H54 (cell line): ENCODE data around the gene WDFY4.

Source experiments
- DNase-seq: peaks from one replicate; pipeline ENCODE4 v3.0.0; 2011; ENCODE audit warnings: low spot score, mixed read lengths; ENCODE audit not compliant: insufficient read length
- FAIRE-seq: peaks from 3 replicates; lab custom pipeline; 2011; peaks lifted over from hg19 to GRCh38; lab: Jason Lieb, UNC
- POLR2A ChIP-seq: IDR thresholded peaks from 2 replicates; pipeline ENCODE4 v1.6.1; 2011; ENCODE audit warnings: low read depth, mild to moderate bottlenecking, low read length

Gene WDFY4

DNA sequence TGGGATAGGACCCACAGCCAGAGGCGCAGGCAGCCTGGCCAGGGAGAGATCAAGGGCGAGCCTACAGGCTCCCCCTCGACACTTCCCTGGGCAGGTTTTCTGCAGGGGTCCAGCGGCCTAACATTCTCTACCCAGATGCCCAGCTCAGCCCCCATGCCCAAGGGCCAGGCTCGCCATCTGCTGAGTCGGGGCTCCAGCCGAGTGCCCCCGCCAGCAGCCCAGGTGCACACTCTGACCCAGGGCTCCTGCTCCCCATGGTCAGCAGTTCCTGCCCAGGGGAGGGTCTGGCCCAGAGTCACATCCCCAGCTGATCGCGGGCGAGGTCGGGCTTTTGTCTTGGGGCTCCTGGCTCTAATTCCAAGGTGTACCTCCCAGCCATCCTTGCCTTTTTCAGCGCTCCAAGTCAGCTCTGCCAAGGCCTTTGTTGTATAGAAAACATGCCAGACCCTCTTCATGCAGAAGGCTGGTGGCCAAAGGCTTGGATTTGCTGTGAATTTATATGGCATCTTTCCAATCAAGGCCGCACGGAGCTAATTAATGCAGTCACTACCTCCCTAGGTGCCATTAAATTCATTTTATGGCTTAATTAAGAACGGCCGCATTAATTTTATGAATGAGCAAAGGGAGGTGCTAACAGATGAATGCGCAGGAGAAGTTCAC lies 134.3 kb downstream of the WDFY4 start:
- FAIRE-seq (no peak), DNase-seq (no peak)
- TF ChIP-seq POLR2A: no peak

DNA sequence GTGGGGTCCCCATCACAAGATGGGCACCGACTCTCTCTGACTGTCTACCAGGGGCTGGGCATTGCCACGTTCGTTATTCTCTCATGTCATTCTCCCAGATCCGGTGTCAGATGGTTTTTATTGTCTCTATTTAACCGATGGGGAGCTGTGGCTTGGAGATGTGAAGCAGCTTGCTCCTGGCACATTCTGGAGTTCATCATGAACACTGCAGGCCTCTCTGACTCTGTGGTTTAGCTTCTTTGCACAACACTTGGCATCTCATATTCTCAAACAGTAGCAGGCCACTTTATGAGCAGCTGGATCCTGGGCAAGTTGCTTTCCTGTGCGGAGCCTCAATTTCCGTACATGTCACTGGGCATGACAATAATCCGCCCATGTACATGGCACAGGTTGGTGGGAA lies 135.1 kb downstream of the WDFY4 start:
- TF ChIP-seq POLR2A: no peak
- FAIRE-seq (no peak), DNase-seq (no peak)

DNA sequence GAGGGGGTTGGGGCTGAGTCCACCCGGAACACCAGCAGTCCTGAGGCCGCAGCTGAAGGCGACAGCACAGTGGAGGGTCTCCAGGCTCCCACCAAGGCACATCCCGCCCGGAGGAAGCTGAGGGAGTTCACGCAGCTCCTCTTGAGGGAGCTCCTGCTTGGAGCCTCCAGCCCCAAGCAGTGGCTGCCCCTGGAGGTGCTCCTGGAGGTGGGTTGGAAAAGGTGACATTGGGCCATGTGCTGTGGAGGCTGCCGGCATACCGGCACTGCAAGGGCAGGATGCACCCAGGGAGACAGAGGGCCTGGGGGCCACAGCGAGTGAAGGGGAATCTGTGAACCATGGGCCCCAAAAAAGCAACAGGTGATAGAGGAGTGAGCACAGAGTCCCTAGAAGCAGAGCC lies 135.6 kb downstream of the WDFY4 start:
- DNase-seq (no peak), FAIRE-seq (no peak)
- TF ChIP-seq POLR2A: no peak

DNA sequence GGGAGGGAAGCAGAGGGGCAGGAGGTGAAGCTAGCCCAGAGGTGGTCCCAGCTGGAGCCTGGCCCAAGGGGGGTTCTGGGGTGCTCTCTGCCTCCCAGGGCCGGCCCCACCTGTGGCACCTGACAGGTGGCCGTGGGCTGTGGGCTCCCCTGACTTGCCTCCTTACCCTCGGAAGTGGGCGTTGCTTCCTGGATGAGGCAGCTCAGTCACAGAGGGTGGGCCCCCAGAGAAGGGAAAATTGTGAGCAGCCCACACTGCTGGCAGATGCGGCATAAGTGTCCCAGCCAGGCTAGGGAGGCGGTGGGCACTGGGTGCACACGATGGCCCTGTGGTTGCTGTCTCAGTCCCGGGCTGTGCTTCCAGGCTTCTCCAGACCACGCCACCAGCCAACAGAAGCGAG lies 136.0 kb downstream of the WDFY4 start:
- FAIRE-seq: no peak
- no peak for TF ChIP-seq POLR2A
- no peak for DNase-seq

DNA sequence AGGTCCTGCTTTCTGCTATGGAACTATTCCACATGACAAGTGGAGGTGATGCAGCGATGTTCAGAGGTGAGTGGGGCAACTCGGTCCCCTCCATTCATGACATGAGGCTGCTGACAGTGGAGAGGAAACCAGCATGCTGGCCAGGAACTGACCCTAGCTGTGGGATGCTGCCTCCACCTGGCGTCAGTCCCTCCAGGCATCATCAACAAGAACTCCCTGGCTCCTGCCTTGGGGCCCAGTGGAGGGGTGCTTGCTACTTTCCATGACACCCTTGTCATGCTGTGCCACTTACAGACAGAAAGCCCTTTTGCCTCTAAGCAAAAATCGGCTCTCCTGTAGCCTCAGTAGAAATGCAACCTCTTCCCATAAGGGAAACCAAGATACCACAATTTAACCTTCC lies 136.4 kb downstream of the WDFY4 start:
- DNase-seq (no peak), FAIRE-seq (no peak)
- no peak for TF ChIP-seq POLR2A

DNA sequence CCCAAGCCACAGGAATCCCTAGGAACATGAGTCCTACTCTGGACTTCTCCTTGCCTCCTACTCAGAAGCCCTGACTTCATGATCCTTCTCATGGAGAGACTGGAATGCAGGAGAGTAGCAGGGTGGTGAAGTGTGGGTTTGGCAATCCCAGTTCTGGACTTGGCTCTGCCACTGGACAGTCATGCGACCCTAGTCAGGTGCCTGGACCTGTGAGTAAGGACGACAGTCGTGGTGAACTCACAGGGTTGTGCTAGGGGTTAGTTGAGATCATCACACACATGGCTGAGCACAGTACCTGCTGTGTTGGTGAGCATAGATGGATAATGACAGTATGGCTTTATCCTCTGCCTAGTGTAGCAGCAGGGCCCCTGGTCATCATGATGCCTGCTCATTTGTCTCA lies 137.0 kb downstream of the WDFY4 start:
- FAIRE-seq (no peak), DNase-seq (no peak)
- no peak for TF ChIP-seq POLR2A

DNA sequence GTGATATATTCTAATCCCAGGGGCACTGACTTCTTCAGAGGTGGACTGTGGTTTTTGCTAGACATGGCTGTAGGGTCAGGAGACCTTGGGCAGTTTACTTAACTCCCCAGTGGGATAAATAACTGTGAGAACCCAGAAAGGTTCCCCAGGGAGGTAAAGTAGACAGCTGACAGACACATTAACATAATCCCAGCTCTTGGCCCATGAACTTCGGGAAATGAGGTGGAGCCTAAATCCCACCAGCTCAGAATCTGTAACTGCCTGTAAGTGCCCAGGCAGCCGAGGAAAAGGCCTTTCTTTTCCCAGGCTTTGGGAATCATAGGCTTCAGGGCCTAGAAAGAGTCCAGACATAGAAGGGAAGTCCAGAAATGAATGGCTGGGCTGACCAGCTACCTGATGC lies 149.0 kb downstream of the WDFY4 start:
- no peak for FAIRE-seq
- TF ChIP-seq POLR2A: no peak
- no peak for DNase-seq

DNA sequence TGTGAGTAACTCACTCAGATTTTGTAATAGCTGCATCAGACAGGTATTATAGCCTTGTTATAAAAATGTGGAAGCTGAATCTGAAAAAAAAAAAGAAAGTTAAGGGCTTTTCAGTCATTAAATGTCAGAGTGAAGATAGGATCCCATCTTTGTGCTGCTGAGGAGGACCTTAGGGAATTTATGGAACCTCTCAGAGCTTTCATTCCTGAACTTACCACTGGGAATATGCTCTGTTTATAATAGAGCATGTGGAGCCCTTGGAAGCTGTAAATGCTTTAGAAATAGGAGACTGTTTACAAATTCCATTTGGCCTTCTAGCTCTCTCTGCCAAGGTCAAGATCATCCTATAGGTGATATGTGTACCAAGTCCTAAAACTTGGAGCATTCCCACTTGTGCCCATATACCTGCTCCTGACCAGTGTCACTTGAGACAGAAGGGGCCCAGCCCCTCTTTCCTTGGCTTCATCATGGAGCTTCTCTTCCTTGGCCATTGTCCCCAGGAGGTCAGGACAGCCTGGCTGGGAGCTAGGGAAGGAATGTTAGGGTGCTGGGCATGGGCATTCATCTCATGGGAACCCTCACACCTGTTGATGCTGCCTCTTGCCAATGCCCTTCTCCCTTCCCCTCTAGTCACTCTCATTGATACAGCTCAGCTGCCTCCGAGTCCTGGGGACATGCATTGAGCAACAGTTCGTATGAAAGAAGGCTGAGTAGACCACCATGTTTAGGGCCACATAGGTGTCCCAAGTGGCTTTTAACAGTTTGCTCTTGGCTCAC lies 149.7 kb downstream of the WDFY4 start:
- TF ChIP-seq POLR2A: no peak
- no peak for FAIRE-seq

DNA sequence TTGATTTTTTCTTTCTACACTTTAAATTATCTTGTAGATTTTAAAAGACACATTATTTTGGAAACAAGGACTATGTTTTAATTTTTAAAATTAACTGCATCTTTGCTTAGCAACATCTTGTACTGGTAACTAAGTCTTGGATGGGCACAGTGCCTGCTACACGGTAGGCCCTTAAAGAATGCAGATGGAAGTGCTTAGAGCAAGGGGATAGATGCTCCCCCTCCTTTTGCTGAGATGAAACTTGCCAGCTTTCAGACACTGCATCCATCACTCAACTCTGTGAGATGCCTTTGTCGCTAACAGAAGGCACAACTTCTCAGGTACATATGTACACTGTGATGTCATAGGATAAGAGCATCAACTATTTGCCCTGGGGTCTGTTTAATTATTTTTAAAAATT lies 151.1 kb downstream of the WDFY4 start:
- no peak for TF ChIP-seq POLR2A
- no peak for FAIRE-seq
- no peak for DNase-seq

More for the DNA sequence above, 149.7 kb downstream of the WDFY4 start:
- DNase-seq: no peak

DNA sequence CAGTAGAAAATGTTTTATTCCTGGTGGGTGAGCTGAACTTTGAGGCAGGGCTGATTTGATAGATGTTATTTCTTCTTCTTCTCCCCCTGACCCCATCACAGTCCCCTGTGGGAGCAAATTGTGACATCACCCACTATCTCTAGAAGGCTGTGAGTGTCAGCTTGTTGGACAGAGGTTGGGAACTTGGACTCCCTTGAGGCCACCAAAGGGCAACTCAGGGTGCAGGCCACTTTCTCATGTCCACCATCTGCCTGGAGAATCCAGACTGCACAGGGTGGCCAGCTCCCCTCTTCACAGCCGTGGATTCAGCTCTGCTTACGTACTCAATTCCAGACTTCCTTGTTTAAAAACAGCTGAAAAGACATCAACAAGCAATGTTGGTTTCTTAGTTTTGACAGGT lies 151.9 kb downstream of the WDFY4 start:
- TF ChIP-seq POLR2A: no peak
- no peak for FAIRE-seq
- no peak for DNase-seq

DNA sequence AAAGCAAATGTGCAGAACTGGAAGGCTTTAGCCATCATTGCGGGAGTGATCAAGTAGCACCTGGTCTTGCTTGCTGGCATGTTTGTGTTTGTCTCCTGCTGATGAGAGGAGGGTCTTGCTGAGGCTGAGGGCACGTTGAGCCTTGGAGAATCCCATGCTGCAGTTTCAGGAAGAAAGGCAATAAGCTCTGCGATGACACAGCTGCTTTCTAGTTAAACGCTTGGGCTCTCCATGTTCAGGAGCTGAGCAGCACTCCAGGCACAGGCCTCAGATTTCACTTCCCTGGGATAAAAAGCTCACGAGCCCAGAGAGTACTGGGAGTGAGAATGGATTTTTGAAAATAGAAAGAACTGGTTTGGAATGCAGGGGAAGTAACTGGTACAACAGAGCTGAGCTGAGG lies 154.2 kb downstream of the WDFY4 start:
- DNase-seq (no peak), FAIRE-seq (no peak)
- TF ChIP-seq POLR2A: no peak

DNA sequence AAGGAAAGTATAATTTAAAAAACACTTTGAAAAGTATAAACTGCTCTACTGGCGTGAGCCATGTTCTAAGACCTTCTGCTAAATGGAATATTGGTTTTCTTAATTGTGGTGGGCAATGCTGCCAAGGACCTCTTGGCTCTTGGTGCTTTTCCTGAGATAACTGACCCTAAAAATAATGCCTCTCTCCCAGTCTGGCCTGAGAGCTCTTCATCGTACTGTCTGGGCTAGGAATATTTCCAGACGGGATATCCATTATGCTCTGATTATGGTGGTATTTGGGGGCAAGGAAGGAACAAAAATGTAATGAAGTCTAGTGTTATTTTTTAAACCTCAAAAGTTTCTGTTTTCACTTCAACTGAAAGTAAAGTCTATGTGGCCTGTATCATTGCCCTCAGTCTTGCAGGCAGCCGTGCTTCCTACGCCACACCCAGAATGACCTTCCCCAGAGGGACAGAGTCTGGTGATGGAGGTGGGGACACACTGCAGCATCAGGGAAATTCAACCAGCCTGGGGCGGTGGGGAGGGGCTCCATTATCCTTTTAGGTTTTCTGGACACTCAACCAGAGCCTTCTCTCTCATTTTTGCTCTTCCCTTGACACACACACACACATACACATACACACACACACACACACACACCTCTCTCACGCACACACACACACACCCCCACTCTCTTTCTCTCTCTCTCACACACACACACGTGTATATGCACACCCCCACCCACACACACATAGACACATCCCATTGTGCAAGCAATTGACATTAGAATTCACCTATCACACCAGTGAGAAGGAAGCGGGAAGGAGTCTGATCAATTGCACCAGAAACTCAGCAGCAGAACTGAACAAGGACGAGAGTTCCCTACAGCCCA lies 155.4 kb downstream of the WDFY4 start:
- DNase-seq: no peak
- TF ChIP-seq POLR2A: no peak
- FAIRE-seq: no peak

DNA sequence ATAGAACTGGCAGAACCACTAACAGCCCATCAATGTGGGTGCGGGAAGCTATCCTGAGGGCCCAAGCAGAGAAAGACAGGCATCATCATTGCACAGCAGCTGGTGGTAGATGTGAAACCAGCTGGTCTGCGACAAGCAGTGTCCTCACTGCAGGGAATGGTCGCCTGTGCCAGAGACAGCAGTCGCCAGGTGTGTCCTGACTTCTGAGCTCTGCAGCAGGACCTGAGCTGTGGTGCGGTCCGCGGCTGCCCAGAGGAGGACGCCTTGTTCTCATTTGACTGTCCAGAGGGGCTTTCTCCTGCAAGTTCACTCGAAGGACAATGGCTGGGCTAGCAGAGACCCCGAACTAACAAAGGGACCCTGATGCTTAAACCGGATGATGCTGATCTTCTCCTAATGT lies 157.6 kb downstream of the WDFY4 start:
- FAIRE-seq (no peak), DNase-seq (no peak)
- no peak for TF ChIP-seq POLR2A

DNA sequence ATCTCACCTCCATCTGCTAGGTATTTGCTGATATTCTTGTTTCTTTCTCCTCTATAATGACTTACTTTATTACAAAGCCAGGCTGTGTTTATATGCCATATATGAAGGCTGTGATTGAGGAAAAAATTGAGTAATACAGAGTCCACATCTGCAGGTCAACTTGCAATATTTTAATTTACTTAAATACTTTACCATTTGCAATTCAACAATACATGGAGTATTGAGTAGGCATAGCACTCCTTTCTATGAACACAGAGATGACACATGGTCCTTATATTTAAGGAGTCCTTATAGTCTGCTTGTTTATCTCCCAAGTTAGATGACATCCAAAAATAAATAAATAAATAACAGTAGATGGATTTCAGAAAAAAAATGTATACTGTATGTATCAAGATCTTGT lies 158.5 kb downstream of the WDFY4 start:
- no peak for DNase-seq
- no peak for FAIRE-seq
- TF ChIP-seq POLR2A: no peak
